SK-N-SH treated with all-trans-retinoic acid at 6 μM for 48 hours (cell line): ENCODE data around the gene MAP3K15.

Experiments used
- ATAC-seq: fragments of 200-7000 bp; cut with Tn5 transposase; 3 replicates; pipeline ENCODE4 v1.9.1; 2020; ENCODE audit warnings: mild to moderate bottlenecking, moderate library complexity
- ARNTL ChIP-seq: fragments of 450-650 bp; formaldehyde crosslinking; IDR thresholded peaks from 2 replicates; pipeline ENCODE4 v1.5.0; 2020; ENCODE audit warnings: low read depth, mild to moderate bottlenecking, moderate library complexity, borderline replicate concordance
- BACH2 ChIP-seq: fragments of 250-450 bp; sonication (Bioruptor Pico); IDR thresholded peaks from 2 replicates; pipeline ENCODE4 v1.9.0; 2021; ENCODE audit warnings: mild to moderate bottlenecking, borderline replicate concordance
- CSDC2 ChIP-seq: fragments of 250-450 bp; sonication (Bioruptor Pico); IDR thresholded peaks from 2 replicates; pipeline ENCODE4 v1.5.0; 2020; ENCODE audit warnings: mild to moderate bottlenecking, moderate library complexity
- ESRRG ChIP-seq: fragments of 250-450 bp; sonication (Bioruptor Pico); IDR thresholded peaks from 2 replicates; pipeline ENCODE4 v1.6.1; 2021; ENCODE audit warnings: mild to moderate bottlenecking
- GLIS3 ChIP-seq: fragments of 250-450 bp; sonication (Bioruptor Pico); IDR thresholded peaks from 2 replicates; pipeline ENCODE4 v1.5.0; 2020; ENCODE audit warnings: mild to moderate bottlenecking, moderate library complexity
- ISL1 ChIP-seq: fragments of 250-450 bp; sonication (Bioruptor Pico); IDR thresholded peaks from 2 replicates; pipeline ENCODE4 v2.1.2; 2022; ENCODE audit warnings: mild to moderate bottlenecking, moderate library complexity
- OSR1 ChIP-seq: fragments of 250-450 bp; sonication (Bioruptor Pico); IDR thresholded peaks from 2 replicates; pipeline ENCODE4 v1.8.0; 2022; ENCODE audit warnings: moderate library complexity, mild to moderate bottlenecking, inconsistent platforms
- PPARA ChIP-seq: fragments of 250-450 bp; sonication (Bioruptor Pico); IDR thresholded peaks from 2 replicates; pipeline ENCODE4 v1.5.0; 2020; ENCODE audit warnings: mild to moderate bottlenecking, borderline replicate concordance
- RARB ChIP-seq: fragments of 250-450 bp; sonication (Bioruptor Pico); IDR thresholded peaks from 2 replicates; pipeline ENCODE4 v1.8.0; 2021; ENCODE audit warnings: mild to moderate bottlenecking, moderate library complexity
- SNAI2 ChIP-seq: fragments of 250-450 bp; sonication (Bioruptor Pico); IDR thresholded peaks from 2 replicates; pipeline ENCODE4 v1.5.0; 2020; ENCODE audit warnings: mild to moderate bottlenecking, moderate library complexity
- TCF4 ChIP-seq: fragments of 250-450 bp; sonication (Bioruptor Pico); IDR thresholded peaks from 2 replicates; pipeline ENCODE4 v1.8.0; 2021; ENCODE audit warnings: mild to moderate bottlenecking, moderate library complexity, borderline replicate concordance
- TOX ChIP-seq: fragments of 250-450 bp; sonication (Bioruptor Pico); IDR thresholded peaks from 2 replicates; pipeline ENCODE4 v1.8.0; 2021; ENCODE audit warnings: mild to moderate bottlenecking, moderate library complexity, borderline replicate concordance
- ZFP3 ChIP-seq: fragments of 250-450 bp; sonication (Bioruptor Pico); IDR thresholded peaks from 2 replicates; pipeline ENCODE4 v1.5.0; 2020; ENCODE audit warnings: mild to moderate bottlenecking, moderate library complexity
- ZFP30 ChIP-seq: fragments of 450-650 bp; formaldehyde crosslinking; IDR thresholded peaks from 2 replicates; pipeline ENCODE4 v1.5.0; 2022; ENCODE audit warnings: mild to moderate bottlenecking, moderate library complexity
- ZNF565 ChIP-seq: fragments of 450-650 bp; formaldehyde crosslinking; conservative IDR thresholded peaks from 2 replicates; pipeline ENCODE4 v1.5.0; 2020; ENCODE audit warnings: low read depth, mild to moderate bottlenecking, moderate library complexity
- ZNF70 ChIP-seq: fragments of 450-650 bp; formaldehyde crosslinking; IDR thresholded peaks from 2 replicates; pipeline ENCODE4 v1.5.0; 2020; ENCODE audit warnings: mild to moderate bottlenecking, moderate library complexity
- ZNF8 ChIP-seq: fragments of 450-650 bp; formaldehyde crosslinking; IDR thresholded peaks from 2 replicates; pipeline ENCODE4 v1.5.0; 2020; ENCODE audit warnings: mild to moderate bottlenecking, moderate library complexity
- TF ChIP-seq, protein P1 (sequence below): fragments of 250-450 bp; sonication (Bioruptor Pico); IDR thresholded peaks from 2 replicates; pipeline ENCODE4 v1.5.0; 2020; ENCODE audit warnings: mild to moderate bottlenecking, moderate library complexity
- TF ChIP-seq, protein P2 (sequence below): fragments of 250-450 bp; sonication (Bioruptor Pico); IDR thresholded peaks from 2 replicates; pipeline ENCODE4 v1.8.0; 2021; ENCODE audit warnings: low read depth, mild to moderate bottlenecking, moderate library complexity, borderline replicate concordance
- TF ChIP-seq, protein P3 (sequence below): fragments of 250-450 bp; sonication (Bioruptor Pico); IDR thresholded peaks from 2 replicates; pipeline ENCODE4 v1.5.1; 2020; ENCODE audit warnings: low read depth, mild to moderate bottlenecking, moderate library complexity
- TF ChIP-seq, protein P4 (sequence below): fragments of 250-450 bp; sonication (Bioruptor Pico); IDR thresholded peaks from 2 replicates; pipeline ENCODE4 v1.8.0; 2020; ENCODE audit warnings: mild to moderate bottlenecking, moderate library complexity, borderline replicate concordance

MAP3K15 gene

DNA sequence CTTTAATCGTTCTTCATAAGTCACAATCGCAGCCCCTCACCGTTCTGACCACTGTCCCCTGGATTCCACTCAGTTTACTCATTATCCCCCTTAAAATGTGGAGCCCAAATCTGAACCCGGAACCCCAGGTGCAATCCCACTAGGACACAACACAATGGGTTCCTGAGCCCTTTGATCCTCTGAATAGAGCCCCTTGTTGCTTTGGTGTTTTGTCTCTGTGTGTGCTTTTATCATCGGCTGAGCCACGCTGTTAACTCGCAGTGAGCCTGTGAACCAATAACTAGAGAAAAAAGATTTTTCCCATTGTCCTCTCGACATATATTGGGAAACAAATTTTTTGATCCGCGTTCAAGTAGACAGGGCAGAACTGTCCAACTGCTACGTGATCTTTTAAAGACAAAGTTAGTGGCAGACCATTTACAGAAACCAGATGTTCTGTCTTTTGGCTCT lies 172.2 kb downstream of the MAP3K15 start:
- no peak for TF ChIP-seq PPARA (CRISPR knock-in tag)
- no peak for TF ChIP-seq ZFP30 (CRISPR knock-in tag)
- TF ChIP-seq OSR1: no peak
- TF ChIP-seq, protein P1, sequence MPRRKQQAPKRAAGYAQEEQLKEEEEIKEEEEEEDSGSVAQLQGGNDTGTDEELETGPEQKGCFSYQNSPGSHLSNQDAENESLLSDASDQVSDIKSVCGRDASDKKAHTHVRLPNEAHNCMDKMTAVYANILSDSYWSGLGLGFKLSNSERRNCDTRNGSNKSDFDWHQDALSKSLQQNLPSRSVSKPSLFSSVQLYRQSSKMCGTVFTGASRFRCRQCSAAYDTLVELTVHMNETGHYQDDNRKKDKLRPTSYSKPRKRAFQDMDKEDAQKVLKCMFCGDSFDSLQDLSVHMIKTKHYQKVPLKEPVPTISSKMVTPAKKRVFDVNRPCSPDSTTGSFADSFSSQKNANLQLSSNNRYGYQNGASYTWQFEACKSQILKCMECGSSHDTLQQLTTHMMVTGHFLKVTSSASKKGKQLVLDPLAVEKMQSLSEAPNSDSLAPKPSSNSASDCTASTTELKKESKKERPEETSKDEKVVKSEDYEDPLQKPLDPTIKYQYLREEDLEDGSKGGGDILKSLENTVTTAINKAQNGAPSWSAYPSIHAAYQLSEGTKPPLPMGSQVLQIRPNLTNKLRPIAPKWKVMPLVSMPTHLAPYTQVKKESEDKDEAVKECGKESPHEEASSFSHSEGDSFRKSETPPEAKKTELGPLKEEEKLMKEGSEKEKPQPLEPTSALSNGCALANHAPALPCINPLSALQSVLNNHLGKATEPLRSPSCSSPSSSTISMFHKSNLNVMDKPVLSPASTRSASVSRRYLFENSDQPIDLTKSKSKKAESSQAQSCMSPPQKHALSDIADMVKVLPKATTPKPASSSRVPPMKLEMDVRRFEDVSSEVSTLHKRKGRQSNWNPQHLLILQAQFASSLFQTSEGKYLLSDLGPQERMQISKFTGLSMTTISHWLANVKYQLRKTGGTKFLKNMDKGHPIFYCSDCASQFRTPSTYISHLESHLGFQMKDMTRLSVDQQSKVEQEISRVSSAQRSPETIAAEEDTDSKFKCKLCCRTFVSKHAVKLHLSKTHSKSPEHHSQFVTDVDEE (CRISPR knock-in tag): no peak
- no peak for TF ChIP-seq ESRRG (CRISPR knock-in tag)
- TF ChIP-seq, protein P2, sequence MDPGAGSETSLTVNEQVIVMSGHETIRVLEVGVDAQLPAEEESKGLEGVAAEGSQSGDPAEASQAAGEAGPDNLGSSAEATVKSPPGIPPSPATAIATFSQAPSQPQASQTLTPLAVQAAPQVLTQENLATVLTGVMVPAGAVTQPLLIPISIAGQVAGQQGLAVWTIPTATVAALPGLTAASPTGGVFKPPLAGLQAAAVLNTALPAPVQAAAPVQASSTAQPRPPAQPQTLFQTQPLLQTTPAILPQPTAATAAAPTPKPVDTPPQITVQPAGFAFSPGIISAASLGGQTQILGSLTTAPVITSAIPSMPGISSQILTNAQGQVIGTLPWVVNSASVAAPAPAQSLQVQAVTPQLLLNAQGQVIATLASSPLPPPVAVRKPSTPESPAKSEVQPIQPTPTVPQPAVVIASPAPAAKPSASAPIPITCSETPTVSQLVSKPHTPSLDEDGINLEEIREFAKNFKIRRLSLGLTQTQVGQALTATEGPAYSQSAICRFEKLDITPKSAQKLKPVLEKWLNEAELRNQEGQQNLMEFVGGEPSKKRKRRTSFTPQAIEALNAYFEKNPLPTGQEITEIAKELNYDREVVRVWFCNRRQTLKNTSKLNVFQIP (CRISPR knock-in tag): no peak
- no peak for TF ChIP-seq SNAI2 (CRISPR knock-in tag)
- TF ChIP-seq ZNF70: no peak
- no peak for TF ChIP-seq ZFP3 (CRISPR knock-in tag)
- no peak for TF ChIP-seq ISL1
- TF ChIP-seq, protein P3, sequence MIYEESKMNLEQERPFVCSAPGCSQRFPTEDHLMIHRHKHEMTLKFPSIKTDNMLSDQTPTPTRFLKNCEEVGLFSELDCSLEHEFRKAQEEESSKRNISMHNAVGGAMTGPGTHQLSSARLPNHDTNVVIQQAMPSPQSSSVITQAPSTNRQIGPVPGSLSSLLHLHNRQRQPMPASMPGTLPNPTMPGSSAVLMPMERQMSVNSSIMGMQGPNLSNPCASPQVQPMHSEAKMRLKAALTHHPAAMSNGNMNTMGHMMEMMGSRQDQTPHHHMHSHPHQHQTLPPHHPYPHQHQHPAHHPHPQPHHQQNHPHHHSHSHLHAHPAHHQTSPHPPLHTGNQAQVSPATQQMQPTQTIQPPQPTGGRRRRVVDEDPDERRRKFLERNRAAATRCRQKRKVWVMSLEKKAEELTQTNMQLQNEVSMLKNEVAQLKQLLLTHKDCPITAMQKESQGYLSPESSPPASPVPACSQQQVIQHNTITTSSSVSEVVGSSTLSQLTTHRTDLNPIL: no peak
- no peak for TF ChIP-seq GLIS3 (CRISPR knock-in tag)
- no peak for TF ChIP-seq CSDC2 (CRISPR knock-in tag)
- no peak for TF ChIP-seq ARNTL (CRISPR knock-in tag)
- TF ChIP-seq ZNF8 (CRISPR knock-in tag): no peak
- no peak for ATAC-seq

DNA sequence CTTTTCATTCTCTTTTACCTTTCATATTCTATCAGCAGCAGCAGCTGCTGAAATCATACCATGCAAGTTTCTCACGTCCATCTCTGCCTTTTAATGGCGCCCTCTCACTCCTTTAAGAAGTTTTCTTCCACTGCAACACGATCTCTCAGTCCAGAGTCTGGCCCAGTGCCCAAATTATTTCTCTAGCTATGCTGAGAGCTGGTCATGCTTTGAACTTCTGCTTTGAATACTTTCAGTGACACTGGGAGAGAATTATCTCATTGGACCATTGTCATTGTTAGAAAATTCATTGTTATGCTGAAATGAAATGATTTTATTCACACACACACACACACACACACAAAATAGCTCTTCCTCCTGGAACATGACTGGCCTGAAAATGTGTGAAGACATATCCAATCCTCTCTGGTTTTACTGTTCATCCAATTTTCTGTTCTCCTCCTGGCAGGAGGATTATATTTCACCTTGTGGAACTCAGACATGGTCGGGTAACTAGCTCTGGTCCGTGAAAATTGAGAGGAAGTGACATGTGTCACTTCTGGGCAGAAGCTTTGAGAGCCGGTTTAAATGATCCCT lies 172.9 kb downstream of the MAP3K15 start:
- ATAC-seq: no peak
- TF ChIP-seq, protein P1 (CRISPR knock-in tag): no peak
- no peak for TF ChIP-seq PPARA (CRISPR knock-in tag)
- no peak for TF ChIP-seq TCF4 (CRISPR knock-in tag)

DNA sequence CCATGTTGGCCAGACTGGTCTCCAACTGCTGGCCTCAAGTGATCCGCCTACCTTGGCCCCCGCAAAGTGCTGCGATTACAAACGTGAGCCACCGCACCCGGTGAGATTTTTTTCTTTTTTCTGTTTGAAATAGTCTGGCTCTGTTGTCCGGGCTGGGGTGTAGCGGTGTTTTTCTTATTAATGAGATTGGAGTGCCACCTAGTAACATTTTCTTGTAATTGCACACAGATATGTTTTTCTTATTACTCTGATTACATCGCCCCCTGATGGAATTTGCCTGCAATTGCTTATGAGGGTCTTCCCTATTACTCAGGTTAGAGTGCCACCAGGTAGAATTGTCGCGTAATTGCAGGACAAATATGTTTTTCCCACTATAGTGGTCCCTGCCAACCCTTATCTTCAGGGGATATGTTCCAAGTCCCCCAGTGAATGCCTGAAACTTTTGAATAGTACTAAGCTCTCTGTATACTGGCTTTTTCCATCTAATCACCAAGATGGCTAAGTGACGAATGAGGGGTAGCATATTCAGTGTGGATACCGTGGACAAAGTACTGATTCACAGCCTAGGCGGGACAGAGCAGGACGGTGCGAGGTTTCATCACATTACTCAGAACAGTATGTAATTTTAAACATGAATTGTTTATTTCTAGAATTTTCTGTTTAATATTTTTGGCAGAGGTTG lies 180.2 kb downstream of the MAP3K15 start:
- ATAC-seq: no peak
- TF ChIP-seq, protein P4, sequence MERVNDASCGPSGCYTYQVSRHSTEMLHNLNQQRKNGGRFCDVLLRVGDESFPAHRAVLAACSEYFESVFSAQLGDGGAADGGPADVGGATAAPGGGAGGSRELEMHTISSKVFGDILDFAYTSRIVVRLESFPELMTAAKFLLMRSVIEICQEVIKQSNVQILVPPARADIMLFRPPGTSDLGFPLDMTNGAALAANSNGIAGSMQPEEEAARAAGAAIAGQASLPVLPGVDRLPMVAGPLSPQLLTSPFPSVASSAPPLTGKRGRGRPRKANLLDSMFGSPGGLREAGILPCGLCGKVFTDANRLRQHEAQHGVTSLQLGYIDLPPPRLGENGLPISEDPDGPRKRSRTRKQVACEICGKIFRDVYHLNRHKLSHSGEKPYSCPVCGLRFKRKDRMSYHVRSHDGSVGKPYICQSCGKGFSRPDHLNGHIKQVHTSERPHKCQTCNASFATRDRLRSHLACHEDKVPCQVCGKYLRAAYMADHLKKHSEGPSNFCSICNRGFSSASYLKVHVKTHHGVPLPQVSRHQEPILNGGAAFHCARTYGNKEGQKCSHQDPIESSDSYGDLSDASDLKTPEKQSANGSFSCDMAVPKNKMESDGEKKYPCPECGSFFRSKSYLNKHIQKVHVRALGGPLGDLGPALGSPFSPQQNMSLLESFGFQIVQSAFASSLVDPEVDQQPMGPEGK (CRISPR knock-in tag): no peak
- TF ChIP-seq ZNF8 (CRISPR knock-in tag): no peak
- TF ChIP-seq RARB (CRISPR knock-in tag): no peak
- no peak for TF ChIP-seq GLIS3 (CRISPR knock-in tag)
- TF ChIP-seq BACH2 (CRISPR knock-in tag): no peak
- TF ChIP-seq ZNF565 (CRISPR knock-in tag): no peak
- TF ChIP-seq, protein P3: no peak
- no peak for TF ChIP-seq ARNTL (CRISPR knock-in tag)
- no peak for TF ChIP-seq TOX
- no peak for TF ChIP-seq ZFP30 (CRISPR knock-in tag)
- no peak for TF ChIP-seq PPARA (CRISPR knock-in tag)
- TF ChIP-seq, protein P2 (CRISPR knock-in tag): no peak
- no peak for TF ChIP-seq CSDC2 (CRISPR knock-in tag)
- TF ChIP-seq TCF4 (CRISPR knock-in tag): no peak
